Subcutaneous adipose tissue (tissue), 4 donors: ENCODE data around the gene DNAJB6. TPM values are rescaled to one million over a fixed set of nuclear protein-coding genes. Genes with fewer than 3 reads are reported as not detected.

ENCODE experiments used
- CTCF ChIP-seq: fragments of 450-650 bp; IDR thresholded peaks from one replicate; pipeline ENCODE4 v1.5.1; 2016; ENCODE audit warnings: low read depth, mild to moderate bottlenecking, control low read depth, antibody characterized with exemption, moderate library complexity
- total RNA-seq, 4 donors: library from RNA; depleted of rRNA; stranded (reverse); fragments of >200 nt; gene quantifications; one replicate each; pipeline ENCODE4 v1.1.0, GENCODE V29; 2016

DNAJB6 gene
- total RNA-seq, 4 donors from 2014 or later: 87.5 to 138 (median 92.7) TPM

DNA sequence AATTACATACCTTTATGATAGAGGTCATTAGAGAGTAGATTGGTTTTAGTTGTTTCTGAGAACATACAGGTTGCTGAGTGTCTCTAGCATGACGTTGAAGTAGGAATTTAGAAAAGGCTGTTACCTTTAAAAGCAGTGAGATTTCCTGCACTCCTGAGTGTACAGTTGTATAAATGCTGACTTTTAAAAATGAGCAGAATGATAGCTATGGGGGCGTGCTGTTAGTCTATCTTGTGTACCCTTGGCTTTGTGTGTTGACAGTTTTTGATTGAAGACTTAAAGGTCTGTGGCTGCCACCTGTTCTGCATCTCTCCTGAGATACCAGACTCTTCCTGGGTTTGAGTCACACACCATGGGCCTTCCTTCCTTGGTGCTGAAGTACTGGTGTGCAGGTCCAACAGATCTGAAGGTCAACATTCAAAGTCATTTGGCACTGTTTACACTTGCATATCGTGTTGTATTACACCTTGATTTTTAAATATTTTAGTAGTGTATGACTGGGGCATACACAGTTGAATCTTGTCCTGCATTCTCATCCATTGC is 23.8 kb downstream of the DNAJB6 start:
- TF ChIP-seq CTCF: no peak

DNA sequence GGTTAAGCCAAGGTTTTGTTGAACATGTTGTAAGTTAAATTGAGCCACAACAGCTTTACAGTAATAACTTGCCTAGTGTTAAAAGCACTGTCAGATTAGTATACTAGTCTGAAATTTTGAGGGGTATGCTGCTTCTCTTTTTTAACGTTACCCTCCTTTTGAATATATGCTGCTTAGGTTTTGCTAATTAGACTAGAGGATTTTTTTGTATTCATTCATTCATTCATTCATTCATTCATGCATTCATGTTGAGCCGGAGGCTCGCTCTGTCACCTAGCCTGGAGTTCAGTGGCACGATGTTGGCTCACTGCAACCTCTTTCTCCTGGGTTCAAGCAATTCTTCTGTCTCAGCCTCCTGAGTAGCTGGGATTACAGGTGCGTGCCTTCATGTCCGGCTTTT is 24.7 kb downstream of the DNAJB6 start:
- TF ChIP-seq CTCF: no peak

DNA sequence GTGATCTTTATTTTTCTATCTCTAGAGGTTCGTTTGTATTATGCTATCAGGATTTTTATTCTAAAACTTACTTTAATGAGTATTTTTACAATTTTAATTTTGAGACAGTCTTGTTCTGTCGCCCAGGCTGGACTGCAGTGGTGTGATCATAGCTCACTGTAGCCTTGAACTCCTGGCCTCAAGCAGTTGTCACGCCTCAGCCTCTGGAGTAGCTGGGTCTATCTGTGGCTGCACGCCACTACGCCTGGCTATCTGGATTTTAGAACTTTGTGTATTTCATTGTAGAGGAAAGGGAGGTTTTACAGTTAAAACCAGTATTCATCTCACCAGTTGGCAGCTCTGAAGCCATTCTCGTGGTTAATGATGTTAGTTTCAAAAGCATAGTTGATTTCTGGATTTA is 25.9 kb downstream of the DNAJB6 start:
- TF ChIP-seq CTCF: no peak

GRCh38 chr7:157366722-157367121 is 29.9 kb downstream of the DNAJB6 start:
- TF ChIP-seq CTCF: no peak

- TF ChIP-seq CTCF: no peak
Observed at GRCh38 chr7:157368955-157369354, 32.2 kb downstream of the DNAJB6 start.

GRCh38 chr7:157370742-157371141 is 33.9 kb downstream of the DNAJB6 start:
- TF ChIP-seq CTCF: no peak

DNA sequence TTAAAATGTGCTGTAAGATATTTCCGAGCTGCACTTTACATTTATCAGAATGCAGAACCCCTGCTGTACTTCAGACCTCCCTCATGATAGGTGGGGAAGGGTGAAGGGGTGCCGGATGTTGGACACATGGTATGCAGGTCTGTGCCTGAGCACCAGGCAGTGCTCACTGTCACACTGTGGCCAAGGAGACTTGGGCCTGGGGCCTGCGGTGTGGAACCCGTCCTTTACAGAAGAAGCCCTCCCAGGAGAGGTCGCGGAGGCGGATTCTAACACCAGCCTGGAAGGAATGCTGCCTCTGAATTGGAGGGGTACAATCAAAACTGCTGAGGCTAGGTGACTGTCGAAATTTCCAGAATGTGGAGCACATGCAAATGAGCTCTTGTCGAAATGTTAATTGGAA is 34.5 kb downstream of the DNAJB6 start:
- TF ChIP-seq CTCF: no peak
